Activated naive CD4-positive, alpha-beta T cell treated with anti-CD3 and anti-CD28 coated beads, Interleukin-2, amount 10 ng/mL, durations not matched to agents 7 days and 5 days (primary cell): ENCODE results near the gene TAAR2.
A peak's percentile ranks its signal among the peaks of the same experiment; 100 is the strongest.

ENCODE experiments used
- CTCF ChIA-PET: fragments of 350-600 bp; sonication (Branson Sonifier 250); formaldehyde crosslinking; loops from one replicate; lab custom pipeline; 2021; ENCODE audit warnings: antibody characterized with exemption; lab: Charles Lee
- DNase-seq: peaks from one replicate; pipeline ENCODE4 v3.0.0-alpha.2; 2020
- H3K27ac Mint-ChIP-seq: one replicate; pipeline ENCODE4 v1.8.0; 2021; ENCODE audit warnings: mild to moderate bottlenecking, moderate library complexity, mixed read lengths
- H3K27me3 Mint-ChIP-seq: one replicate; pipeline ENCODE4 v1.8.0; 2021; ENCODE audit warnings: mild to moderate bottlenecking, mixed read lengths
- H3K36me3 Mint-ChIP-seq: one replicate; pipeline ENCODE4 v1.8.0; 2021; ENCODE audit warnings: mixed read lengths
- H3K4me1 Mint-ChIP-seq: one replicate; pipeline ENCODE4 v1.8.0; 2021; ENCODE audit warnings: mixed read lengths
- H3K4me3 Mint-ChIP-seq: one replicate; pipeline ENCODE4 v1.8.0; 2021; ENCODE audit warnings: mild to moderate bottlenecking, moderate library complexity, mixed read lengths
- H3K9me3 Mint-ChIP-seq: one replicate; pipeline ENCODE4 v1.8.0; 2021; ENCODE audit warnings: mixed read lengths

TAAR2 gene

GRCh38 chr6:132624175-132624574 lies at the start of gene TAAR2:
Gene TAAR2 (minus strand): TSS chr6:132624275. CDS start chr6:132624275, 0 bp downstream.
- CTCF ChIA-PET = no interaction called here
- peaks cover 9% of the 10 kb centered on the region for H3K27me3 Mint-ChIP-seq
- no peak for DNase-seq
- H3K36me3 Mint-ChIP-seq = no peaks in the 10 kb centered on the region
- H3K9me3 Mint-ChIP-seq = no peaks in the 10 kb centered on the region
- no peak within 1 kb of the TSS for H3K27ac Mint-ChIP-seq
- H3K4me3 Mint-ChIP-seq = no peak within 1 kb of the TSS
- H3K4me1 Mint-ChIP-seq = no peaks in the 10 kb centered on the region

- Mint-ChIP-seq H3K36me3 (peaks cover 2% of the 10 kb centered on the region), H3K27ac (no peak overlapping the region), H3K4me1 (peaks cover 24% of the 10 kb centered on the region), H3K9me3 (no peaks in the 10 kb centered on the region), H3K27me3 (peaks cover 10% of the 10 kb centered on the region), H3K4me3 (no peak overlapping the region)
- DNase-seq = no peak
- CTCF ChIA-PET = interaction anchor here (1.2 kb wide), 1 partner anchor 91 kb away, joined by 3 read pairs; no protein-coding TSS in a partner anchor
Observed at GRCh38 chr6:132673376-132674094, 49.5 kb upstream of the TAAR2 start.

- no peak for DNase-seq
- CTCF ChIA-PET = interaction anchor here (0.9 to 4.1 kb wide), 4 partner anchors 94 to 127 kb away, joined by 3 to 86 read pairs (median 11); partner anchors contain the start of gene SLC18B1
- H3K36me3 Mint-ChIP-seq = no peaks in the 10 kb centered on the region
- peaks cover 12% of the 10 kb centered on the region for H3K27me3 Mint-ChIP-seq
- no peak overlapping the region for H3K27ac Mint-ChIP-seq
- no peak overlapping the region for H3K4me3 Mint-ChIP-seq
- H3K4me1 Mint-ChIP-seq = peaks cover 19% of the 10 kb centered on the region
- no peaks in the 10 kb centered on the region for H3K9me3 Mint-ChIP-seq
Observed at GRCh38 chr6:132671295-132671694, 47.2 kb upstream of the TAAR2 start.

GRCh38 chr6:132669690-132670291 lies 45.7 kb upstream of the TAAR2 start:
- CTCF ChIA-PET = interaction anchor here (0.6 to 4.1 kb wide), 15 partner anchors 10 to 390 kb away, joined by 3 to 86 read pairs (median 4); partner anchors contain the start of gene SLC18B1
- no peak for DNase-seq
- Mint-ChIP-seq H3K4me1 (peaks cover 7% of the 10 kb centered on the region), H3K9me3 (no peaks in the 10 kb centered on the region), H3K36me3 (no peaks in the 10 kb centered on the region), H3K27ac (no peak overlapping the region), H3K4me3 (no peak overlapping the region), H3K27me3 (peaks cover 12% of the 10 kb centered on the region)

- H3K36me3 Mint-ChIP-seq = no peaks in the 10 kb centered on the region
- H3K27me3 Mint-ChIP-seq = peaks cover 8% of the 10 kb centered on the region
- no peak overlapping the region for H3K27ac Mint-ChIP-seq
- DNase-seq = no peak
- no peak overlapping the region for H3K4me3 Mint-ChIP-seq
- peaks cover 6% of the 10 kb centered on the region for H3K4me1 Mint-ChIP-seq
- H3K9me3 Mint-ChIP-seq = no peaks in the 10 kb centered on the region
- CTCF ChIA-PET = interaction anchor here (0.8 to 1.7 kb wide), 4 partner anchors 17 to 101 kb away, joined by 3 to 6 read pairs (median 4); no protein-coding TSS in a partner anchor
Observed at GRCh38 chr6:132666118-132666517, 42.0 kb upstream of the TAAR2 start.

GRCh38 chr6:132664309-132665034 lies 40.4 kb upstream of the TAAR2 start:
- peaks cover under 1% of the 10 kb centered on the region for H3K4me1 Mint-ChIP-seq
- CTCF ChIA-PET = no interaction called here
- no peak for DNase-seq
- peaks cover 4% of the 10 kb centered on the region for H3K27me3 Mint-ChIP-seq
- no peak overlapping the region for H3K4me3 Mint-ChIP-seq
- no peak overlapping the region for H3K27ac Mint-ChIP-seq
- H3K9me3 Mint-ChIP-seq = no peaks in the 10 kb centered on the region
- H3K36me3 Mint-ChIP-seq = no peaks in the 10 kb centered on the region

- H3K36me3 Mint-ChIP-seq = no peaks in the 10 kb centered on the region
- H3K4me3 Mint-ChIP-seq = no peak overlapping the region
- H3K4me1 Mint-ChIP-seq = no peaks in the 10 kb centered on the region
- CTCF ChIA-PET = no interaction called here
- H3K9me3 Mint-ChIP-seq = no peaks in the 10 kb centered on the region
- no peak overlapping the region for H3K27ac Mint-ChIP-seq
- peaks cover 4% of the 10 kb centered on the region for H3K27me3 Mint-ChIP-seq
- no peak for DNase-seq
Observed at GRCh38 chr6:132663661-132664060, 39.6 kb upstream of the TAAR2 start.

GRCh38 chr6:132661906-132662305 lies 37.8 kb upstream of the TAAR2 start:
- DNase-seq = no peak
- Mint-ChIP-seq H3K36me3 (no peaks in the 10 kb centered on the region), H3K9me3 (no peaks in the 10 kb centered on the region), H3K27me3 (no peaks in the 10 kb centered on the region), H3K4me1 (no peaks in the 10 kb centered on the region), H3K27ac (no peak overlapping the region), H3K4me3 (no peak overlapping the region)
- CTCF ChIA-PET = no interaction called here

- no peak for DNase-seq
- Mint-ChIP-seq H3K9me3 (no peaks in the 10 kb centered on the region), H3K36me3 (no peaks in the 10 kb centered on the region), H3K27ac (no peak within 1 kb of the TSS), H3K4me1 (no peaks in the 10 kb centered on the region), H3K27me3 (no peaks in the 10 kb centered on the region), H3K4me3 (no peak within 1 kb of the TSS)
- CTCF ChIA-PET = no interaction called here
Observed at GRCh38 chr6:132659082-132659481, 35.0 kb upstream of the TAAR2 start, which contains the start of gene TAAR1. Gene TAAR1 (minus strand): TSS chr6:132659182. CDS start chr6:132646003, 13,179 bp downstream.

GRCh38 chr6:132651062-132651461 lies 27.0 kb upstream of the TAAR2 start:
- Mint-ChIP-seq H3K9me3 (no peaks in the 10 kb centered on the region), H3K36me3 (no peaks in the 10 kb centered on the region), H3K4me1 (peaks cover 6% of the 10 kb centered on the region), H3K27me3 (peaks cover 6% of the 10 kb centered on the region), H3K4me3 (no peak overlapping the region), H3K27ac (no peak overlapping the region)
- CTCF ChIA-PET = no interaction called here
- no peak for DNase-seq

- no peaks in the 10 kb centered on the region for H3K9me3 Mint-ChIP-seq
- peaks cover 6% of the 10 kb centered on the region for H3K27me3 Mint-ChIP-seq
- H3K27ac Mint-ChIP-seq = no peak overlapping the region
- no peak overlapping the region for H3K4me3 Mint-ChIP-seq
- peaks cover 6% of the 10 kb centered on the region for H3K4me1 Mint-ChIP-seq
- CTCF ChIA-PET = no interaction called here
- no peak for DNase-seq
- no peaks in the 10 kb centered on the region for H3K36me3 Mint-ChIP-seq
Observed at GRCh38 chr6:132650429-132650828, 26.4 kb upstream of the TAAR2 start.

GRCh38 chr6:132648828-132649227 lies 24.8 kb upstream of the TAAR2 start:
- CTCF ChIA-PET = no interaction called here
- no peak for DNase-seq
- H3K4me3 Mint-ChIP-seq = no peak overlapping the region
- H3K27ac Mint-ChIP-seq = no peak overlapping the region
- H3K36me3 Mint-ChIP-seq = no peaks in the 10 kb centered on the region
- peaks cover 6% of the 10 kb centered on the region for H3K27me3 Mint-ChIP-seq
- no peaks in the 10 kb centered on the region for H3K9me3 Mint-ChIP-seq
- H3K4me1 Mint-ChIP-seq = peaks cover 6% of the 10 kb centered on the region

- Mint-ChIP-seq H3K4me1 (peaks cover 6% of the 10 kb centered on the region), H3K4me3 (no peak overlapping the region), H3K36me3 (no peaks in the 10 kb centered on the region), H3K27ac (no peak overlapping the region), H3K9me3 (no peaks in the 10 kb centered on the region), H3K27me3 (peaks cover 6% of the 10 kb centered on the region)
- CTCF ChIA-PET = no interaction called here
- peak; percentile 37 for DNase-seq
Observed at GRCh38 chr6:132648356-132648755, 24.3 kb upstream of the TAAR2 start.

GRCh38 chr6:132643547-132643946 lies 19.5 kb upstream of the TAAR2 start:
- CTCF ChIA-PET = no interaction called here
- no peak overlapping the region for H3K27ac Mint-ChIP-seq
- H3K36me3 Mint-ChIP-seq = no peaks in the 10 kb centered on the region
- no peaks in the 10 kb centered on the region for H3K9me3 Mint-ChIP-seq
- DNase-seq = no peak
- no peak overlapping the region for H3K4me3 Mint-ChIP-seq
- H3K4me1 Mint-ChIP-seq = peaks cover 9% of the 10 kb centered on the region
- peaks cover 11% of the 10 kb centered on the region for H3K27me3 Mint-ChIP-seq
